NK-92 (cell line): ENCODE data around the gene DOK4.
"Not testable (repeated sequence)": the region's sequence is repeated elsewhere in the genome, so short reads cannot be mapped to it uniquely, and the experiment has no call there.

Source experiments
- DNase-seq: peaks from one replicate; lab custom pipeline; 2025; ENCODE audit not compliant: unreplicated experiment; lab: John Stamatoyannopoulos, UW

DOK4 gene

GRCh38 chr16:57502048-57502775 is 15.9 kb upstream of the DOK4 start:
- no peak for DNase-seq

- no peak for DNase-seq
These were observed 15.2 kb upstream of the DOK4 start for GRCh38 chr16:57501492-57501891.

- DNase-seq: no peak
These were observed 14.4 kb upstream of the DOK4 start for GRCh38 chr16:57500578-57501111.

GRCh38 chr16:57499941-57500340 is 13.6 kb upstream of the DOK4 start:
- not testable (repeated sequence) for DNase-seq

- DNase-seq: no peak
These were observed 11.7 kb upstream of the DOK4 start for GRCh38 chr16:57498031-57498430.

- DNase-seq: no peak
These were observed 10.8 kb upstream of the DOK4 start for GRCh38 chr16:57497121-57497520.

- no peak for DNase-seq
These were observed 7.5 kb upstream of the DOK4 start for GRCh38 chr16:57493767-57494166.

- no peak for DNase-seq
These were observed 2.9 kb upstream of the DOK4 start for GRCh38 chr16:57489229-57489628.

GRCh38 chr16:57486858-57487834 is 853 bp upstream of the DOK4 start:
- DNase-seq: no peak

- no peak for DNase-seq
These were observed 990 bp downstream of the DOK4 start for GRCh38 chr16:57485091-57485915.

GRCh38 chr16:57484515-57485005 is 1.7 kb downstream of the DOK4 start:
- DNase-seq: no peak

GRCh38 chr16:57483725-57484514 is 2.4 kb downstream of the DOK4 start:
- no peak for DNase-seq

GRCh38 chr16:57482845-57483545 is 3.3 kb downstream of the DOK4 start:
- no peak for DNase-seq

- no peak for DNase-seq
These were observed 4.9 kb downstream of the DOK4 start for GRCh38 chr16:57481421-57481820.

- no peak for DNase-seq
These were observed 5.5 kb downstream of the DOK4 start for GRCh38 chr16:57480754-57481230.

- DNase-seq: no peak
These were observed 6.1 kb downstream of the DOK4 start for GRCh38 chr16:57479976-57480753.

- no peak for DNase-seq
These were observed 6.9 kb downstream of the DOK4 start for GRCh38 chr16:57479205-57479975.
